CD14-positive monocyte (primary cell): ENCODE measurements around the gene TXLNG. TPM values are rescaled to one million over a fixed set of nuclear protein-coding genes. Genes with fewer than 3 reads are reported as not detected.
A peak's percentile ranks its signal among the peaks of the same experiment; 100 is the strongest.

ENCODE experiments used
- DNase-seq, 3 donors: peaks; one replicate each; pipeline ENCODE4 v3.0.0-alpha.2; 2011 to 2022
- H2AFZ ChIP-seq: 2 replicates; pipeline ENCODE4 v1.6.0; 2012; ENCODE audit warnings: mild to moderate bottlenecking, low read depth, low read length, inconsistent platforms; ENCODE audit not compliant: insufficient read depth, poor library complexity, severe bottlenecking
- H3K27ac ChIP-seq, 2 donors: 1 replicate in 1 of 2; 2 replicates in 1 of 2; pipeline ENCODE4 v1.5.1; 2012 to 2013; ENCODE audit warnings: low read length in 2 of 2, control low read depth in 1 of 2, inconsistent platforms in 1 of 2, low read depth in 1 of 2, mild to moderate bottlenecking in 1 of 2
- H3K27me3 ChIP-seq, 2 donors: one replicate each; pipeline versions ENCODE4 v1.6.0 to v1.6.1; 2011 to 2013; ENCODE audit warnings: low read length in 2 of 2; ENCODE audit not compliant: control insufficient read depth in 2 of 2, insufficient read depth in 2 of 2
- H3K36me3 ChIP-seq, 2 donors: replicated peaks in 1 of 2; 1 replicate in 1 of 2; 2 replicates in 1 of 2; pipeline versions ENCODE4 v1.5.1 to v1.6.1; 2012 to 2013; ENCODE audit warnings: low read length in 2 of 2, control low read depth in 1 of 2, inconsistent platforms in 1 of 2, mild to moderate bottlenecking in 1 of 2; ENCODE audit not compliant: insufficient read depth in 2 of 2, control insufficient read depth in 1 of 2
- H3K4me1 ChIP-seq, 2 donors: 1 replicate in 1 of 2; 2 replicates in 1 of 2; pipeline versions ENCODE4 v1.5.1 to v1.6.1; 2012 to 2013; ENCODE audit warnings: low read length in 2 of 2, control low read depth in 1 of 2, inconsistent platforms in 1 of 2, mild to moderate bottlenecking in 1 of 2, moderate library complexity in 1 of 2; ENCODE audit not compliant: insufficient read depth in 2 of 2, control insufficient read depth in 1 of 2
- H3K4me2 ChIP-seq: replicated peaks from 2 replicates; pipeline ENCODE3; 2012; ENCODE audit warnings: low read length, moderate library complexity, mild to moderate bottlenecking; ENCODE audit not compliant: poor library complexity, severe bottlenecking; ENCODE audit errors: extremely low read depth
- H3K4me3 ChIP-seq, 3 experiments: fragments of 200-600 bp in 1 of 3; sonication (generic) in 1 of 3; replicated peaks in 1 of 3; 1 replicate in 2 of 3; 2 replicates in 1 of 3; pipeline ENCODE4 v1.5.1; 2011 to 2013; ENCODE audit warnings: low read length in 3 of 3, mild to moderate bottlenecking in 3 of 3, control low read depth in 2 of 3, low read depth in 2 of 3, inconsistent platforms in 1 of 3, moderate library complexity in 1 of 3
- H3K79me2 ChIP-seq: 2 replicates; pipeline ENCODE4 v1.6.0; 2012; ENCODE audit warnings: mild to moderate bottlenecking, control low read depth, inconsistent platforms, low read length, moderate library complexity; ENCODE audit not compliant: insufficient read depth
- H3K9ac ChIP-seq: 2 replicates; pipeline ENCODE4 v1.6.0; 2017; ENCODE audit warnings: low read length, mild to moderate bottlenecking; ENCODE audit not compliant: insufficient read depth, poor library complexity, severe bottlenecking
- H3K9me3 ChIP-seq, 2 donors: replicated peaks in 1 of 2; 1 replicate in 1 of 2; 2 replicates in 1 of 2; pipeline versions ENCODE4 v1.5.1 to v1.6.1; 2012 to 2013; ENCODE audit warnings: low read length in 2 of 2, control low read depth in 1 of 2; ENCODE audit not compliant: control insufficient read depth in 1 of 2, insufficient read depth in 1 of 2
- H4K20me1 ChIP-seq: 2 replicates; pipeline ENCODE4 v1.6.0; 2012; ENCODE audit warnings: mild to moderate bottlenecking, low read length, control low read depth, moderate library complexity; ENCODE audit not compliant: insufficient read depth
- H3K27ac Mint-ChIP-seq, 7 donors: one replicate each; pipeline ENCODE4 v1.8.0; 2020; ENCODE audit warnings: mild to moderate bottlenecking in 7 of 7, mixed read lengths in 7 of 7, moderate library complexity in 6 of 7, inconsistent platforms in 2 of 7
- H3K27me3 Mint-ChIP-seq, 3 donors: one replicate each; pipeline ENCODE4 v1.8.0; 2021 to 2022; ENCODE audit warnings: low read depth in 3 of 3, mild to moderate bottlenecking in 3 of 3, mixed read lengths in 3 of 3, moderate library complexity in 3 of 3, inconsistent platforms in 1 of 3
- H3K36me3 Mint-ChIP-seq, 2 donors: one replicate each; pipeline ENCODE4 v1.8.0; 2020; ENCODE audit warnings: mixed read lengths in 2 of 2, inconsistent platforms in 1 of 2, mild to moderate bottlenecking in 1 of 2
- H3K4me1 Mint-ChIP-seq: one replicate; pipeline ENCODE4 v1.8.0; 2020; ENCODE audit warnings: mild to moderate bottlenecking, mixed read lengths
- H3K4me3 Mint-ChIP-seq, 2 donors: one replicate each; pipeline ENCODE4 v1.8.0; 2020; ENCODE audit warnings: mild to moderate bottlenecking in 2 of 2, mixed read lengths in 2 of 2, moderate library complexity in 1 of 2
- H3K9me3 Mint-ChIP-seq, 7 donors: one replicate each; pipeline ENCODE4 v1.8.0; 2020 to 2022; ENCODE audit warnings: mixed read lengths in 7 of 7, mild to moderate bottlenecking in 6 of 7, moderate library complexity in 6 of 7, inconsistent platforms in 2 of 7
- WGBS: methylation state at CpG from one replicate; pipeline ENCODE4 v1.1.5; 2013; ENCODE audit warnings: missing lambda C conversion rate; ENCODE audit not compliant: insufficient coverage; 5-methylcytosine and 5-hydroxymethylcytosine counted together
- intact Hi-C, 2 donors: fragments of 100-400 bp; cut with micrococcal nuclease; formaldehyde crosslinking; loops; one replicate each; pipeline versions ENCODE4 v1.15.0 to v1.15.1; 2023
- polyA minus RNA-seq: library from RNA; depleted of rRNA, polyadenylated mRNA; stranded (reverse); fragments of >200 nt; gene quantifications from 2 replicates; pipeline ENCODE4 v1.2.3, GENCODE V29; 2012
- polyA plus RNA-seq, 3 donors: library from polyadenylated mRNA; depleted of rRNA in 1 of 3; unstranded in 2 of 3; stranded (reverse) in 1 of 3; fragments of 300-500 nt in 2 of 3; fragments of >200 nt in 1 of 3; fragmentation: Illumina TruSeq in 2 of 3; gene quantifications; 1 replicate in 2 of 3; 2 replicates in 1 of 3; pipeline ENCODE4 v1.2.3, GENCODE V29; 2012 to 2021
- total RNA-seq, 12 experiments: library from RNA in 1 of 12; stranded (reverse) in 1 of 12; fragments of 120-200 nt in 1 of 12; gene quantifications; one replicate each; pipeline ENCODE4 v1.2.4 and lab custom pipeline; 2013 to 2026; ENCODE audit warnings: mixed read lengths in 6 of 12, inconsistent platforms in 1 of 12
- TF ChIP-seq, protein P1 (sequence below): fragments of 200-600 bp; IDR thresholded peaks from one replicate; pipeline ENCODE4 v1.8.0; 2022; ENCODE audit warnings: antibody characterized with exemption, mild to moderate bottlenecking

Gene TXLNG
- total RNA-seq (2013): 5.4 TPM
- polyA plus RNA-seq (1 to 10 TPM; 3.7 to 5.4 (median 4.1) TPM), polyA minus RNA-seq (1.2 and 2.3 TPM in 2 replicates), total RNA-seq (lab: John Stamatoyannopoulos, UW) (6.9 to 33.5 (median 24.4) reads per million in 11 experiments)

DNA sequence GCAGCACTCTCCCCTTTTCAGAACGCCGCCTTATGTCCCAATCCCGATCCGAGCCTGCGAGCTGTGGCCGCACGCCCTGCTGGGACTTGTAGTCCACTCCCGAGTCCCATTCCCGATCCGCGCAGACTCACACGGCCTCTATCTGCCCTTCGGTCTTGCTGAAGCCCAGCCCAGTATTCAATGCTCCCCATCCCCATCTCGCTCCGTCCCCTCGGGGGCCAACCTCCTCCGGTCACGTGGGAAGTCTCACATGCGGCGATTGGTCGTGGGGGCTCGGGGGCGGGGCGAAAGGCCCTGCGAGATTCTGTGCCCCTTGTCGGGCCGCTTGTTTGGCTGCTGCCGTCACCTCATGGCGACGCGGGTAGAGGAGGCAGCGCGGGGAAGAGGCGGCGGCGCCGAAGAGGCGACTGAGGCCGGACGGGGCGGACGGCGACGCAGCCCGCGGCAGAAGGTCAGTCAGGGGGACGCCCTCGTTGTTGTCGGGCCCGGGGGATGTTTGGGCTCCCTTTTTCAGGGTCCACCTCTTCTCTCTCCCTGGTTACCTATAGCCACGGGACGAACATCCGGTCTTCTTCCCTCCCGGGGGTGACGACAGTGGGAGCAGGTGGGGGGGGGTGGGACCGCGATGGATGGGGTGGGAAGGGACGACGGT is at the start of gene TXLNG:
TSS of gene TXLNG (plus strand) at position 328 of the 652 bp plus-strand sequence. CDS start at position 350, 22 bp downstream.
- H3K9me3 Mint-ChIP-seq: peaks cover 0 to 10% (median 3%) of the 10 kb centered on the region in 7 donors
- peak; percentile 93 to 98 (median 96) for DNase-seq
- H3K4me3 Mint-ChIP-seq: peak within 1 kb of the TSS; percentile 86 to 98
- H3K79me2 ChIP-seq: peaks cover 27% of the 10 kb centered on the region
- H3K9me3 ChIP-seq: no peaks in the 10 kb centered on the region
- H3K36me3 Mint-ChIP-seq: no peaks in the 10 kb centered on the region
- H3K4me2 ChIP-seq: peak within 1 kb of the TSS; percentile 73
- peaks cover 0 to 8% of the 10 kb centered on the region in 2 donors for H3K27me3 ChIP-seq
- H3K36me3 ChIP-seq: peaks cover 3 to 5% of the 10 kb centered on the region in 2 donors
- peaks cover 14 to 35% of the 10 kb centered on the region in 2 donors for H3K4me1 ChIP-seq
- peaks cover 15% of the 10 kb centered on the region for H3K4me1 Mint-ChIP-seq
- H3K9ac ChIP-seq: peak within 1 kb of the TSS; percentile 72
- intact Hi-C loops: no loop called here
- H3K27ac Mint-ChIP-seq: peak within 1 kb of the TSS; percentile 35 to 91 (median 84)
- H3K27me3 Mint-ChIP-seq: peaks cover 0 to 38% (median 1%) of the 10 kb centered on the region in 3 donors
- peaks cover 3% of the 10 kb centered on the region for H4K20me1 ChIP-seq
- peak within 1 kb of the TSS; percentile 75 for H2AFZ ChIP-seq
- TF ChIP-seq, protein P1, sequence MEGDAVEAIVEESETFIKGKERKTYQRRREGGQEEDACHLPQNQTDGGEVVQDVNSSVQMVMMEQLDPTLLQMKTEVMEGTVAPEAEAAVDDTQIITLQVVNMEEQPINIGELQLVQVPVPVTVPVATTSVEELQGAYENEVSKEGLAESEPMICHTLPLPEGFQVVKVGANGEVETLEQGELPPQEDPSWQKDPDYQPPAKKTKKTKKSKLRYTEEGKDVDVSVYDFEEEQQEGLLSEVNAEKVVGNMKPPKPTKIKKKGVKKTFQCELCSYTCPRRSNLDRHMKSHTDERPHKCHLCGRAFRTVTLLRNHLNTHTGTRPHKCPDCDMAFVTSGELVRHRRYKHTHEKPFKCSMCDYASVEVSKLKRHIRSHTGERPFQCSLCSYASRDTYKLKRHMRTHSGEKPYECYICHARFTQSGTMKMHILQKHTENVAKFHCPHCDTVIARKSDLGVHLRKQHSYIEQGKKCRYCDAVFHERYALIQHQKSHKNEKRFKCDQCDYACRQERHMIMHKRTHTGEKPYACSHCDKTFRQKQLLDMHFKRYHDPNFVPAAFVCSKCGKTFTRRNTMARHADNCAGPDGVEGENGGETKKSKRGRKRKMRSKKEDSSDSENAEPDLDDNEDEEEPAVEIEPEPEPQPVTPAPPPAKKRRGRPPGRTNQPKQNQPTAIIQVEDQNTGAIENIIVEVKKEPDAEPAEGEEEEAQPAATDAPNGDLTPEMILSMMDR: no peak
- H3K4me3 ChIP-seq: peak within 1 kb of the TSS; percentile 52 to 76 (median 62)
- H3K27ac ChIP-seq: peak within 1 kb of the TSS; percentile 40 to 75
- 0% methylated on average over 35 of the region's 59 CpGs for WGBS

DNA sequence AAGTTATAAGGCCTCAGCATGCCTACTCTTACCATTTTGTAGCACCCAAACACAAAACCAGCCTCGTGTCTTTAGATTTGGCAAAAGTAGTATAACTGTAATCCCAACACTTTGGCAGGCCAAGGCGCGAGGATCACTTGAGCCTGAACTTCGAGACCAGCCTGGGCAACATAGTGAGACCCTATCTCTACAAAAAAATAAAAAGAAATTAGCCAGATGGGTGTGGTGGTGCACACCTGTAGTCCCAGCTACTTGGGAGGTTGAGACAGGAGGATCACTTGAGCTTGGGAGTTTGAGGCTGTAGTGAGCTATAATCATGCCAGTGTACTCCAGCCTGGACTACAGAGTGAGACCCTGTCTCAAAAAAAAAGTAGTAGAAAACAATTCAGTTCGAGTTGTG is 49.2 kb upstream of the TXLNG start:
- H3K4me2 ChIP-seq: no peak overlapping the region
- peaks cover 40 to 56% of the 10 kb centered on the region in 2 donors for H3K36me3 Mint-ChIP-seq
- WGBS: no CpG with 5 or more reads among the region's 5 CpGs
- no peaks in the 10 kb centered on the region for H3K9me3 ChIP-seq
- H3K4me1 Mint-ChIP-seq: peaks cover 8% of the 10 kb centered on the region
- H3K9ac ChIP-seq: no peak overlapping the region
- no peak overlapping the region for H3K4me3 ChIP-seq
- H4K20me1 ChIP-seq: peaks cover 12% of the 10 kb centered on the region
- intact Hi-C loops: no loop called here
- no peak overlapping the region for H3K27ac ChIP-seq
- peaks cover 24 to 54% of the 10 kb centered on the region in 2 donors for H3K36me3 ChIP-seq
- no peaks in the 10 kb centered on the region for H3K4me1 ChIP-seq
- peak overlapping the region in 1 of 7 donors; percentile 22 for H3K27ac Mint-ChIP-seq
- DNase-seq: no peak
- TF ChIP-seq, protein P1: no peak
- H3K79me2 ChIP-seq: no peaks in the 10 kb centered on the region
- peaks cover 0 to 4% of the 10 kb centered on the region in 2 donors for H3K27me3 ChIP-seq
- H3K27me3 Mint-ChIP-seq: peaks cover 0 to 30% (median 2%) of the 10 kb centered on the region in 3 donors
- no peak overlapping the region for H3K4me3 Mint-ChIP-seq
- no peak overlapping the region for H2AFZ ChIP-seq
- peaks cover 0 to 2% (median 0%) of the 10 kb centered on the region in 7 donors for H3K9me3 Mint-ChIP-seq
